Posterior cingulate gyrus (tissue), 11 donors: ENCODE measurements around the gene OTOL1.
"Not testable (repeated sequence)": the region's sequence is repeated elsewhere in the genome, so short reads cannot be mapped to it uniquely, and the experiment has no call there.

Experiments used
- DNase-seq, 10 donors: peaks; one replicate each; pipeline versions ENCODE4 v3.0.0 to v3.0.0-alpha.2; 2020 to 2021; ENCODE audit warnings: mixed read lengths in 3 of 10
- intact Hi-C: fragments of 100-400 bp; cut with DNase I; formaldehyde crosslinking; loops from one replicate; pipeline ENCODE4 v1.15.1; 2023

OTOL1 gene

GRCh38 chr3:161496508-161496907 lies at the start of gene OTOL1:
Gene OTOL1 (plus strand): TSS chr3:161496808. CDS start chr3:161496808, 0 bp downstream.
- intact Hi-C loops, result no loop called here
- no peak for DNase-seq

DNA sequence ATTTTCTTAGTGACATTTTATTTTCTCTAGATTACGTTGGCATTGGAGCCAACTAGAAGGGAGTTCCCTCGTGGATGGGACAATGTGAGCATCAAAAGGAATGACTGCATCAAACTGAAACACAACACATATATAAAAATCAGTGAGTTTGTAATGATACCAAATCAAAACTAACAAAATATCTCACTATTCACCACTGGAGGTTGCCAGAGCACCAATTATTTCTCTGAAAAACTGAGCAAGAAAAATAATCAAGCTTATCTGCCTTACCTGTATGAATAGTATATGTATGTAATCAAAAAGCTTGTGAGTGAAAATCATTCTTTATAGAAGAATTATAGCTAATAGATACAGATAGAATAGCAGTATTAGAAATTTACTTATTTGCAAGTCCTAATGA lies 46.8 kb upstream of the OTOL1 start:
- intact Hi-C loops, result no loop called here
- DNase-seq, result no peak

GRCh38 chr3:161452179-161452578 lies 44.4 kb upstream of the OTOL1 start:
- intact Hi-C loops, result no loop called here
- DNase-seq, result no peak

DNA sequence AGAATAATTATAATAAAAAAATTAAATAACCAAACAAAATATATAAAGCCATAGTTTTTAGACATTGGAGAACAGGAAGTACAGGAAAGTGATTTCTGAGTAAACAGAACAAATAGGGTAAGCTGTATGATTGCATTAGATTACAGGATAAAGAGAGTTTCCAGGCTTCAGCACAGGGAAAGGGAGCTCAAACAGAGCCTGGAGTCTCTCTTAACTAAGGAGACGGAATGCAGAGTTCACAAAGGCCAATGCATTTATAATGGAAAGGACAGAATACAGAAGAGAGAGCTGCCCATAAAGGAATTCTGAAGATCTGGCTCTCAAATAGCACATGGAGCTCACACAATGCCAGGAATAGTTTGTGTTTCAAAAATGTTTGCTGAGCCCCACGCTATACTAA lies 42.0 kb upstream of the OTOL1 start:
- no peak for DNase-seq
- intact Hi-C loops, result no loop called here

- no peak for DNase-seq
- intact Hi-C loops, result no loop called here
Observed at GRCh38 chr3:161455962-161456361, 40.6 kb upstream of the OTOL1 start.

DNA sequence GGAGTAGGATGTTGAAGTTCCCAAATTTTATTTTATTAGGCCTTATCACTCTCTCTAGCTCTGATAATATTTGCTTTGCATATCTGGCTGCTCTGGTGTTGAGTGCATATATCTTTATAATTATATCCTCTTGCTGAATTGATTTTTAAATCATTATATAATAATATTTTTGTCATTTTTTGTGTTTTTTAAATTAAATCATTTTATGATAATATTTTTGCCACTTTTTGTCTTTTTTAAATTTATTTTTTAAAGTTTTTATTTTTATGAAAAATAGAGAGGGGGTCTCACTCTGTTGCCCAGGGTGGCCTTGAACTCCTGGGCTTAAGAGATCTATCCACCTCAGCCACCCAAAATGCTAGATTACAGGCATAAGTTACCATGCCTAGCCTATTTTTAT lies 34.5 kb upstream of the OTOL1 start:
- no peak for DNase-seq

GRCh38 chr3:161471211-161471610 lies 25.4 kb upstream of the OTOL1 start:
- no peak for DNase-seq
- intact Hi-C loops, result no loop called here

More for the DNA sequence above, 34.5 kb upstream of the OTOL1 start:
- intact Hi-C loops, result no loop called here

DNA sequence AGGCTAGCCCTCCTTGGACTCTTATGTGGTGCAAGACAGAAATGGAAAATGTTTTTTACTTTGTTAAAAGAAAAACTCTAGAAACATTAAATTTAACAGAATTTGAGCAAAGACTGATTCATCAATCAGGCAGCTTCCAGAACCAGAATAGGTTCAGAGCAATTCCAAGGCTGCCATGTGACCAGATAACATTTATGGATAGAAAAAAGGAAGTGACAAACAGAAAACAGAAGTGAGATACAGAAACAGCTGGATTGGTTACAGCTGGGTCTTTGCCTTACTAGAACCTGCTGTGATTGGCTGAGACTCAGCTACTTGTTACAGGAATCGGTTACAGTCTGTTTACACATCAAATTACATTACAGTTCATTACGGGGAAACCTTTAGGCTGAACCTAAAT lies 22.5 kb upstream of the OTOL1 start:
- DNase-seq, result no peak
- intact Hi-C loops, result no loop called here

DNA sequence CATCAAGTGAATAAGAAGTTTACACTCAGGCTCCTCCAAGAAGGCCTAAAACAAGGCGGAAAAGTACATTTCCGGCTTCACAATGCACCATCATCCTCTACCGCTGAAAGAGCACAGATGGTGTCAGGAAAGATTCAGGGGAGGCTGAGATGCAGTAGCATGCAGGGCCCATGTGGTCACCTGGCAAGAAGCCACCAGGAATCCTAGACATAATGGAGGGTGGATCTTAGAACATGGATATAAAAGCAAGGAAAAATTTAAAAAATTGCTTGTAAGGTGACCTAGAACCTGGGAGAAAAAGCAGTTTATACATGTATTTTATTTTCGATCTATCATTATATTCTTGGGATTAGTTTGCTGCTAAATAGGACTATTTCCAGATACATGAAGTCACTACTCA lies 21.9 kb upstream of the OTOL1 start:
- no peak for DNase-seq
- intact Hi-C loops, result no loop called here

GRCh38 chr3:161475206-161475605 lies 21.4 kb upstream of the OTOL1 start:
- DNase-seq, result no peak
- intact Hi-C loops, result no loop called here

DNA sequence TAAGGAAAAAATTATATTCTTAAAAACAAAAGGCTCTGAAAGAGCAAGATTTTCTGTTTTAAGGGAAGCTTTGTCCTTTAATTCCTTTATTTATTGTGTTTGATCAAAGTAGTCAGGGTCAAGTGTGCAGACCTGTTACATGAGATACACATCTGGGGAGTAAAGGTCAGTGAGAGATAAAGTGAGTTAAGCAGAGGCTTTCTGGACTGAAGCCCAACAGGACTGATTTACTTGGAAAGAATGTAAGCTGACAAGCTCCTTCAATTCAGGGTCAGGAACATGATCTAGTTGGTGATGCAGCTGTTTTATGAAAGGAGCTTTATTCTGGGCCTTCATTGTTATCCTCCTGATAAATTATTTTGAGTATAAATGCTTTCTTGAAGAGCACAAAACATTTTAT lies 20.7 kb upstream of the OTOL1 start:
- no peak for DNase-seq
- intact Hi-C loops, result no loop called here

DNA sequence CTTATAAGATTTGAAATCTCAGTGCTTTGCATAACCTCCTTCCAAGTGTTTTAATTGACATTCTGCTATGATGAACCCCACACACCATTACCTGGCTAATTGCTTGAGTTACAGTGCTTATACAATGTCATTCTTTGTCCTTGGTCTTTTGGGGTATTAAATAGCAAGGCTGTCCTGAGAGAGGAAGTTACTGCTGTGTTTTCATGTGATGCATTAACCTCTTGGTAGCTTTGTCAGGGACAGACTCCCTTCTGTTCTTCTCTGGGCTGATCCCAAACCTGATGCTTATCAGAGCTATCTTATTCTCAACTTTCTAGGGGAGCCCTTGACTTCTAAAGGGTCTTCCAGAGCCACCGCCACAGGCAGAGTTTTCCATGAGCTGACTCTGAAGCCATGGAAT lies 12.4 kb upstream of the OTOL1 start:
- intact Hi-C loops, result no loop called here

DNA sequence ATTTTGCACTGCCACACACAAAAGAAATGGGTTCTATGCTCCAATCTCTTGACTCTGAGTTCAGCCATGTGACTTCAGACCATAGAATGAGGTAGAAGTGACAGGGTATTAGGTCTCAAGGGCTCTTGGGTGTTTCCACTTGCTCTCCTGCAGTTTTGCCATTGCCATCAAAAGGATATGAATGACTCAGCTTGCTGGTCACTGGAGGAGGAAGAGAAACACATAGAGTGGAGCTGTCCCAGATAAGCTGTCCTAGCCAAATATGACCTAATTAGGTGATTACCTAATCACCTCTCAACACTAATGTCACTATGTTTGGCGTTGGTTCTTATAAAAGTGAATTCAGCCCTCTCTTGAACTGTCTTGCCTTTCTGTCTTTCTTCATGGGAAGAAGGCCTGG lies 8.3 kb upstream of the OTOL1 start:
- DNase-seq, intact Hi-C loops: not testable (repeated sequence)

More for the DNA sequence above, 12.4 kb upstream of the OTOL1 start:
- no peak for DNase-seq

- DNase-seq, result no peak
- intact Hi-C loops, result no loop called here
Observed at GRCh38 chr3:161489395-161489794, 7.2 kb upstream of the OTOL1 start.

DNA sequence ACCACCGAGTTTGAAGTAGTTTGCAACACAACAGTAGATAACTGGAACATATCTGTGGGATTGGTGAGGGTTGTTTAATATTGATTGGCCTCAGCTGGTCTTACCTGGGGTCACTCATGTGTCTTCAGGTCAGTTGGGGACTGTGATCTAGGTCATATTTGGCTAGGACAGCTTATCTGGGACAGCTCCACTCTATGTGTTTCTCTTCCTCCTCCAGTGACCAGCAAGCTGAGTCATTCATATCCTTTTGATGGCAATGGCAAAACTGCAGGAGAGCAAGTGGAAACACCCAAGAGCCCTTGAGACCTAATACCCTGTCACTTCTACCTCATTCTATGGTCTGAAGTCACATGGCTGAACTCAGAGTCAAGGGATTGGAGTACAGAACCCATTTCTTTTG lies 5.8 kb upstream of the OTOL1 start:
- intact Hi-C loops, DNase-seq: not testable (repeated sequence)

DNA sequence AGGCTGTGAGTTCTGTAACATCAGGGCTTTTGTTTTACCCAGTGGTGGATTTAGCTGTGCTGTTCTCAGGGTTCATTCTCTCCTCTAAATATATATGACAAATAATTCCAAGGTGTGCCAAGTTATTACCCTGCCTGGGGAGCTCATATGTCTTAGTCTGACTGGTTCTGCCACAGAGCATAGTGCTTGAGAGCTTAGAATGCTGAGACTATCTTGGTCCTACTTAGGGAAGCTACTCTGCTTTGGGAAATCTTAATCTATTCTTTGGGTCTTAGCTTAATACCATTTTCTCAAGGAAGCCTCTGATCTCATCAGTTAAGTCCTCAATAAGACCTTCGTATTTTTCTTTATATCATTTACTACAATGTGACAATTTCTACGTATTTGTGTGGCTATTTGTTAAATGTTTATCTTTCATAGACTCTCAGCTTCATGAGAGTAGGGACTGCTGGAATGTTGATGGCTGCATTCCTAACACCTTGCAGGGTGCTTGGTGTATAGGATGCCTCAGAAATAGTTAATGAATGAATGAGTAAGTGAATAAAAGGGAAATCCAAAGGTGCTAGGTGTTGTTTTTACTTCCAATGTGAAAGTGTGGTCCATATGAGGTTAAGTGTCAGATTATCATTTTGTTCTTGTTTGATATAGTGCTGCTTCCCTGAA lies 1.8 kb downstream of the OTOL1 start:
- intact Hi-C loops, result no loop called here
- DNase-seq, result no peak

- intact Hi-C loops, result no loop called here
- DNase-seq, result no peak
Observed at GRCh38 chr3:161500068-161500796, 3.6 kb downstream of the OTOL1 start.

DNA sequence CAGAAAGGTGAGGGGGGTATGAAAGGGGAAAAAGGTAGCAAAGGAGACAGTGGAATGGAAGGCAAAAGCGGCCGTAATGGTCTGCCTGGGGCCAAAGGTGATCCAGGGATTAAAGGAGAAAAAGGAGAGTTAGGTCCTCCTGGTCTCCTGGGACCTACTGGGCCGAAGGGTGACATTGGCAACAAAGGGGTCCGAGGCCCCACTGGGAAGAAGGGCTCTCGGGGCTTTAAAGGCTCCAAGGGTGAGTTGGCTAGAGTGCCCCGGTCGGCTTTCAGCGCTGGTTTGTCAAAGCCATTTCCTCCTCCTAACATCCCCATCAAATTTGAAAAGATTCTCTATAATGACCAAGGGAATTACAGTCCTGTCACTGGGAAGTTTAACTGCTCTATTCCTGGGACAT lies 6.7 kb downstream of the OTOL1 start:
- intact Hi-C loops, result no loop called here
- peak in 2 of 10 donors; percentile 20 to 67 for DNase-seq

DNA sequence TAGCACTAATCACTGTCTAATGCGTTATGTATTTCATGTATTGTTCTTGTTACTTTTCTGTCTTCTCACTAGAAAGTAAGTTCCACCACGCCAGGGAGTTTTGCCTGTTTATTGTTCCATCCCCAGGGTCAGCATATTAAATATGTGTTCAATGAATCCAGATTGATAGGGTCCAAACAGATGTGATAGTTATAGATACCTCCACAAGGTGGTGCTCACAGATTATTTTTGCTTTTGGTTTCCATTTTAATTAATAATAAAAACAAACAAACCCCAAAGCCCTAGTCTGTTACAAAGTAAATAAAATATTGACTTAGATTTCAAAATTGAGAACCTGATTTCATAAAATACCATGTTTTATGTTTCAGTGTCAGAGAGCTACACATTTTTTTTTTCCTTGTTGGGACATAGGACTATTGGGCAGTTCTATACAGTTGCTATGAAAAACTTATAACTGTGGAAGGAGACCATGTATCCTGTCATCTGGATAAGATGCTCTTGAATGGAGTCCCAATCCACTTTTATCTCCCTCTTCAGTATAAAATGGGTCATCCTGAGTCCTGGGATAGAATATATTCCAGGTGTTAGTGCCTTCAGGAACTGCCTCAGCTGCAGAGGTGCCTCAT lies 12.4 kb downstream of the OTOL1 start:
- intact Hi-C loops, result no loop called here
- no peak for DNase-seq

DNA sequence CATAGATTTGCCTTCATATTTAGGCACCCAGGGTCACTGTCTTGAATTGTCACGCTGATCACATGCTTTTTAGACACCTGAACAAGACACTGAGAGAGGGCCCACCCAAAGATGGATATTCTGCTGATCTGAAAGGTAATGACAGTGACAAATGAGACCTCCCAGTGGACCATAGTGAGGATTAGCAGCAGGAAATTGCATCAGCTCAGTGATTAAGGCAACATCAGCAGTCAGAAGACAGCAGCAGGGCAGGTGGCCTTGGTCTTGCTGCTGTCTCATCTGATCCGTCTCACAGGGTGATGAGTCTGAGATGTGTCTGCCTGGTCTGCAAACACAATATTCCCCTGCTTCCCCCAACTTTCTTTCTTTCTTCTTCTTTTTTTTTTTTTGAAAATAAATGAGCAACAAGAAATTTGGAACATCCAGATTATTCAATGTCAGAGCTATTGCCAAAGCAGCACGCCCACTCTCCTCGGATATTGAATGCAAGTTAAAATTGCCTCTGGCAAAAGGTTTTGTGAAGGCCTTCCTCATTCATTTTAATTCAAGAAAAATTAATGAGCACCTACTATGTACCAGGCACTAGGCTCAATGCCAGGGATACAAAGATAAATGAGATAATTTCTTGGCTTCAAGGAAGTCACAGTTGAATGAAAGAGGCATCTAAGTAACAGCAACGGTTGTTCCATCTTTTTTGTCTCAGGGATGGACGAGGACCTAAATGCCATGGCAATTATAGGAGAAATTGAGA lies 14.1 kb downstream of the OTOL1 start:
- no peak for DNase-seq
- intact Hi-C loops, result no loop called here

DNA sequence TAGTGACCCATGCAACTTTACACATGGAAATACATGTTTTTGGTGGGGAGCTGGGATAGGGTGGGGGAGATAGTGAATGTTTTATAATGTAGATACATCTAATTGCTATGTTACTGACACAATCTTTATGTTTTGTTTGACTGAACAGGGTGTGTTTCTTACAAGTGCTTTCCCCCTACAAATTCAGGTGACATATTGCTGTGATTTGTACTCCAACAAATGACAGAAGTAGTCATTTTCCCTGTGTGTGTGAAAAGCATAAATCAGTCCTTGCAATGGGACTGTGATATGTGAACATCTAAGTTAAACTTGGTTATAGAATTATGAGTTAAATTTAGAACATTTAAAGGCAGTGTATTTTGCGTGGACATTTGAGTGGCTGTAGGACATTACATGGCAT lies 27.3 kb downstream of the OTOL1 start:
- DNase-seq, result no peak
- intact Hi-C loops, result no loop called here
